HG03521 (cell line): Measurements from ENCODE around the gene POLR2C.

Experiments
- ATAC-seq: cut with Tn5 transposase; IDR thresholded peaks from one replicate; pipeline ENCODE4 v1.9.1; 2021; ENCODE audit warnings: mild to moderate bottlenecking, moderate library complexity; ENCODE audit not compliant: unreplicated experiment

The POLR2C gene

DNA sequence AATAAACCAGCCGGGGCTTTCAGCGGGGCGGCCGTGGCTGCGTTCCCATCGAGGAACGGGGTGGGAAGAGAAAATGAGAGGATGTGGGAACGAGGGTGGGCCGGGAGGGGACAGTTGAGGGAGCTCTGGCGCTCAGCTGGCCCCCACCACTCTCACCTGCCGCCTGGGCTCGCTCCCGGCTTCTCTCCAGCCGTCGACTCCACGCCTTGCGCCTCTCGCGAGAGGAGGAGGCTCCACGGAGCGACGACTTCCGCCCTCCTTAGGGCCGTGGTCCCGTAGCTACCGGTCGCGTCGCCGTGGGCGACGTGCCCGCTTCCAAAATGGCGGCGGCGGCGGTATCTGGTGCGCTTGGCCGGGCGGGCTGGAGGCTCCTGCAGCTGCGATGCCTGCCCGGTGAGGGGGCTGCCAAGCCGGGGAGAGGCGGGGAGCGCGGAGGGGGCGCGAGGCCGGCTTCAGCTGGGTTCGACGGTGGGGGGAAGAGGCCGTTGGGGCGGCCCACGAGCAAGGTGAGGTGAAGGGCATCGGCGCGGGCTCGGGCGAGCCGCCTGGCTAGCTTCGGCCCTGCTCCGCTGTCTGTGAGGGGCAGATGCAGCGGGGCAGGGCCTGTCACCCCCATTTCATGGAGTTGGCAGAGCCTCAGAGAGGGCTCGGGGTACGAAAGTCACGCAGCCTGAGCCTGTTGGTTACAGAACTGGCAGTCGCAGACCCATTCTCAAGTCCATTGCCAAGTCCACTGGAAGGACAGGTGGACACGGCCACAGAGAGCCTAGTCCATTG is 15.1 kb upstream of the POLR2C start, which contains the start of the genes CIAPIN1 and COQ9:
Gene CIAPIN1 (minus strand): TSS at position 200 of the 777 bp plus-strand sequence. CDS start 6,457 bp downstream, outside the sequence.
Gene COQ9 (plus strand): TSS at position 294 of the 777 bp plus-strand sequence. CDS start 27 bp downstream, at position 321.
- peak; percentile 97 for ATAC-seq

DNA sequence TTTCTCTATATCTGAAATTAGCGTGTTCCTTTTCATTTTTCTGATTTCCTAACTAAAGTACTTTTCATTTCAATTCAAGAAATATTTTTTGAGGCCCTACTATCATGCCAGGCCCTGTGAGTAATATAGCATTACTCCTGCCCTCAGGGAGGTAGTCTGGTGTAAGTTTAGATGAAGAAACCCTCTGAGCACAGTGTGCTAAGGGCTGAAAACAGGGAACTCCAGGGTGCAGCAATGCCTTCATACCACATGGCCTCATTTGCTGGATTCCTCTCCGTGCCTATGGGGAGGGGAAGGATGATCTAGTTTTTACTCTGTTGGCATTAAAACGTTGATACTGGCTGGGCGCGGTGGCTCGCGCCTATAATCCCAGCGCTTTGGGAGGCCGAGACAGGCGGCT is 10.5 kb upstream of the POLR2C start:
- no peak for ATAC-seq

DNA sequence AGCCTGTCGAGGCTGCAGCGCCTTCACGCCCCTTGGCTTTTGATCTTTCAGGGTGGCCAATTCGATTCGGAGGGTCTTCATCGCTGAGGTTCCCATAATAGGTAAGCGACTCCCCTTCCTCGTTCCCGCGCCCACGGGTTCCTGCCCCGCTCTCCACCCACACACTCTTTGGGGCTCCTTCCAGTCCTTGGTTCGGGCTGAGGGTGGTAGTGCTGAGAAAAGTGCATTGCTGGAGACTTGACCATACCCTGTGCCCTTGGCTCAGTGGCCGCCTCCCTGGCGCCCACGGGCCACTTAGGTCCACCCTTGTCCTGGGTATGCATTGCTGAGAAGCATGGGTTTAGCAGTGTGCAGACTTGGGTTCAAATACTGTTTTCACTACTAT is 491 bp downstream of the POLR2C start:
- no peak for ATAC-seq

DNA sequence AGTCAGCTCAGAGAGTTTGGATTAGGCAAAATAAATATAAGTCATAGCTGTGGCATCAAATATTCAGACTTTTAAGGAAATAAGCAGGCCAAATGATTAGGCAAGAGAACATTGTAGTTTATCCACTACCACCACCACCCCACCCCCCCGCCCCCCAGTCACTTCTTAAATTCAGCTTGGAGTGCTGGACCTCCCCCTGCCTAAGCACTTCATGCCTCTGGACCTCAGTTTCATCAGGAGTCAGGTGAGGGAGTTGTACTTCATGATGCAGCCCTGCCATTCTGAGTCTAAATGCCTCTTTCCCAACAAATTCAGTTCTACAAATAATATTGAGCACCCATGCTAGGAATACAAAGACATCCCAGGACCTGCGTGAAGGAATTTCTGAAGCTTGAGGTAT is 2.0 kb downstream of the POLR2C start:
- no peak for ATAC-seq

DNA sequence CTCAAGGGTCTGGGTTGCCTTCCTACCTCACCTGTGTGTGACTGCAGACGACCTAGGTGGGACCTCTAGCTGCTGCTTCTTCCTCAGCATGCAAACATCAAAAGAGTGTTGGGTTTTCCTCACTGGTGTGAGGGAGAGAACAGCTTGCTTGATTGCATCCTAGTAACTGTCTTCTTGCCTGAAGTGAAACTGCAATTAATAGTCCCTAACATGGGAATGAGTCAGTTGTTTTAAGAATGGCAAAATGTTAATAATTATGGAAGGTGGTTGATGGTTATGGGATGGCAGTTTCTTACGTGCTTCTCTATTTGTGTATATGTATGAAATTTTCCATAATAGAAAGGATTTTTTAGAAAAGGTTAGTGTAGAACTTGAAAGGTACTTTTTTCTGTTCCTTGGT is 5.9 kb downstream of the POLR2C start:
- ATAC-seq: no peak

DNA sequence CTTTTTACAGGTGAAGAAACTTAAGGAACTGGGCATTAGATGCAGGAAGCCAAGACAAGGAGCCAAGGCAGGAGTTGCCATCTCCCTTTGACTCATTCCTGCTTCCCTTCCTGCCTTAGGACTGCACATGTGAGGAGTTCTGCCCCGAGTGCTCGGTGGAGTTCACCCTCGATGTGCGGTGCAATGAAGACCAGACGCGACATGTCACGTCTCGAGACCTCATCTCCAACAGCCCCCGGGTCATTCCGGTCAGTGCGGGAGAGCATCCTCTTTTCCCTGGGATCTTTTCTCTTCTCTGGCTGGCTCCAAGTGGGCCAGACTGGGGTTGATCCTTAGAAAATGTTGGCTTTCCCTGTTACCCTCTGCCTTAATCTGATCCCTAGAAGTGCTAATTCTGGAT is 6.6 kb downstream of the POLR2C start:
- ATAC-seq: no peak

DNA sequence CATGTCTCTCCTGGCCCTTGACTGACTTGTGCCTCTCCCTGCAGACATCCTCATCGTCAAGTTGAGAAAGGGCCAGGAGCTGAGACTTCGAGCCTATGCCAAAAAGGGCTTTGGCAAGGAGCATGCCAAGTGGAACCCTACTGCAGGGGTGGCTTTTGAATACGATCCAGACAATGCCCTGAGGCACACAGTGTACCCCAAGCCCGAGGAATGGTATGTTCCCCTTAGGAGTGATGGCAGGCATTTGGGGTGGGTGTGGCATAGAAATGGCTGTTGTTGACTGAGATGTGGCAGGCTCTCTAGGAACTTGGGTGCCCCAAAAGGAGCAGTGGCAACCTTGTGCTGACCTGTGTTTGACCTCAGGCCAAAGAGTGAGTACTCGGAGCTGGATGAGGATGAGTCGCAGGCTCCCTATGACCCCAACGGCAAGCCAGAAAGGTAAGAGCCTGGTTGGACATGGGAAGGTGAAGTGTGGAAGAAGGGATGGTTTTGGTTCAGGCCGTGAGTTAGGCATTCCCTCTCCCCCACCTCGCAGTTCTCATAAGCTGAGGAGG is 7.5 kb downstream of the POLR2C start:
- no peak for ATAC-seq

DNA sequence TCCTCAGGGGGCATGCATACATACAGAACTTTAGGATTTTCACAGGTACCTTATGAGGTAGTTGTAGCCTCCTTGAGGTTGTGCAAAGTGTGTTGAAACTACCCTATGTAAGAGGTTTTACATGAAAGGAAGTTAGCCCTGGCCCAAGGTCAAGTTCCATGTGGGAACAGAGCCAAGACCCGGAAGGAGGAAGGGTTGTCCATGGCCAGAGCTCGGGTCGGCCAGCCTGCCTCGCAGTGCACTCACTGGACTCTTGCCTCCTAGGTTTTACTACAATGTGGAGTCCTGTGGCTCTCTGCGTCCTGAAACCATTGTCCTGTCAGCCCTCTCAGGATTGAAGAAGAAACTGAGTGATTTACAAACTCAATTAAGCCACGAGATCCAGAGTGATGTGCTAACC is 8.2 kb downstream of the POLR2C start:
- ATAC-seq: no peak

DNA sequence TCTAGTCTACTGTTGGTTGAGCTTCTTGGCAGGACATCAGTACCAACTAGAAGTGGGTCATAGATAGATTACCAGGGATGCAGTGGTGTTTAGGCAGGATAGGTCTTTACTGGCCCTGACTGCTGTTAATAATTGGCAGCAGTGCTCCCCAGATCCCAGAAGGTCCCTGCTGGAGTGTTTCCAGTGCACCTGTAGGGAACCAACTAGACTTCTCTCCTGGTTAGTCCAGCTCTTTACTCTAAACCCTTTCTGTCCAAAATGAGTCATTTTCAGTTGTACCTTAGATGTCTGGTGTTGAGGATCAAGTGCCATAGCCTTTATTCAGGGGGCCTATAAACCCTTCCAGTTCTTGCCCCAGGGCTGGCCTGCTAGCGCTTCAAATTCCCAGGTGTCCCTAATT is 8.7 kb downstream of the POLR2C start:
- no peak for ATAC-seq

DNA sequence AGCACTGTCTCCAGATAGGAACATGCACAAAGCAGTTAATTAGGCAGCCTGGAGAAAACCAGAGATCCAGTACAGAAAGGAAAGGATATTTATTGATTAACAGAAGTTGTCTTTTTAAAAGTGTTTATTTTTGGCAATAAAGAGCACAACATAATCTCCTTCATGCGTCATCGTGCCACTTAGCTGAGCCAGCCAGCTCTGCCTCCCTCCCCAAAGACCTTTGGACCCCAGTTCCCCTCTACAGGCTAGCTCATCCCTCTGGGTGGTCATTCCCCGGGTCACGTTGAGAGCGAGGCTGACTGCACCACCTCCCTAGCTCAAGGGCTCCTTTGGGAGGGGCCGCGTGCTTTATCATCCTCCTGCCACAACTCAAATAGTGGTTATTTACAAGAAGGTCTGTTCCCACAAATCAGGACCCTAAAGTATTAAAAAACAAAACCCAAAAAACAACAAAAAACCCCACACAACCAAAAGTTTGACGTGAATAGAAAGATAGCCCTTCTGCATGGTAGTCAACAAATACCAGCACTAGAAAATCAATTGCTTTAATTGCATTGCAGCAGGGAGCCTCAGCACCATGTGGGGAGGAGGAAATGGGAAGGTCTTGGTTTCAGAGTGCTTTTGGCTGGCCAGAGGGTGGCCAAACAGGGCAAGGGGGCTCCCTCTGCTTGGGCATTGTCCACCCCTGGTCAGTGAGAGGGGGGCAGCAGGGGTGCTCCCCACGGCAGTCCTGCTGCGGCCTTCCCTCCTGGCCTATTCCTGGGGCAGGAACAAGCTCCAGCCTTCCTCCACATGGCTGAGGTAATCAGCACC is 9.6 kb downstream of the POLR2C start:
- ATAC-seq: no peak

DNA sequence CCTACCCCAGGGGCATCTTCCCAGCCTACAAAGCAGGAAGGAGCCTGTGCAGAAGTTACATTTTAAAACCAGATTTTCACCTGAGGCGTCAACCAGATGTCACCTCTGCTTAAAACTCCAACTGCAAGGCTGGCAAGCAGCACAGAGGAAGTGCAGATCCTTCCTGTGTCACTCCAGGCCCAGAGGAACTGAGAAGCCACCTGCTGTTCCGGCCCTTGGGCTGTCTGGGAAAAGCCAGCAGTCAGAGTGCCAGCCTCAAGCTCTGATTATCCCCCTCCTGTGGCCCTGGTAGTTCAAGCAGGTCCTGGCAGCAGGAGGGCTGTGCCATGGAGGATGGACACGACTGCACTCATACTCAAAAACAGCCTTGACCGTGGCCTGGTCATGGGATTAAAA is 10.2 kb downstream of the POLR2C start:
- ATAC-seq: no peak

DNA sequence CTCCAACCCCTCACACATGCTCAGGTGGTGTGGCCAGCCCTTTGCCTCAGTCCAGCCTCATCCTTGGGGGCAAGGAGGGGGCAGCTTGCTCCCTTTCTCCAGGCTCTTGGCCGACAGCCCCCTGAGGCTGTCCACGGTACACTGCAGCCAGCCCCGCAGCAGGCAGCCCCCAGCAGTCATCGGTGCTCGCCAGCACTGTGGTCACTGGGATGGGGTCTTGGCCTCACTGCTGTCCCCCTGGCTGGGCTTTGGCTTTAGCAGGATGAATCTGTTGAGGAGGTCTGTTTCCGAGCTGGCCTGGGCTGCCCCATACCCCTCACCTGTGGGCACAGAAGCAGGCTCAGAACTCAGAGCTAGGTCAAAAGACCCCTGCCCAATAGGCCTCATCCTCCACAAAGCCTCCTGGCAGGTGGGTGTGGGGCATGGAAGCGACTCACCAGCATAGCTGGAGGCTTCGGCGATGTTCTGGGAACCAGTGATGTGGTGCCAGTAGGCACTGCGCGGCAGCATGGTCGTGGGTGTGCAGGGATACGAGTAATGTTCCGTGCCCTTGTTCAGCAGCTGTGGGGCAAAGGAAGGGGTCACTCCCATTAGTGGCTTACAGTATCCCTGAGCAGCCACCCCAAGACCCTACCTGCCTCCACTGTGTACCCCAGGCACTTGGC is 10.8 kb downstream of the POLR2C start:
- no peak for ATAC-seq

DNA sequence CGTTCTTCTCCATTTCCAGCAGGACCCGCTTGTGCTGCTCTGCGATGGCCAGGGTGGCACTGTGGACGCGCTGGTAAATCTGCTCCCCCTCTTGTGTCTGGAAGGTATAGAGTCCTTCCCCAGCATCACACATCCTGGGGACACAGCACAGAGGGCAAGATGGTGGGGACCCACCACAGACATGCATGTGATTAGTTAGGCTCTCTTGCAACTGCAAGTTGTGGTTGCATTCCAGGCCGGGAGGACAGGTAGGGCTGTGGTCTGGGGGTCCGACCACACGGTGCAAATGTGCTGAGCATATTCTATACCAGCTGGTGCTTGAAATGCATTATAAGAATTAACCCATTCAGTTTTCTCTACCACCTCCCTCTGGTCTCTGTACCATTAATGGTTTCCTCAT is 11.4 kb downstream of the POLR2C start:
- no peak for ATAC-seq

DNA sequence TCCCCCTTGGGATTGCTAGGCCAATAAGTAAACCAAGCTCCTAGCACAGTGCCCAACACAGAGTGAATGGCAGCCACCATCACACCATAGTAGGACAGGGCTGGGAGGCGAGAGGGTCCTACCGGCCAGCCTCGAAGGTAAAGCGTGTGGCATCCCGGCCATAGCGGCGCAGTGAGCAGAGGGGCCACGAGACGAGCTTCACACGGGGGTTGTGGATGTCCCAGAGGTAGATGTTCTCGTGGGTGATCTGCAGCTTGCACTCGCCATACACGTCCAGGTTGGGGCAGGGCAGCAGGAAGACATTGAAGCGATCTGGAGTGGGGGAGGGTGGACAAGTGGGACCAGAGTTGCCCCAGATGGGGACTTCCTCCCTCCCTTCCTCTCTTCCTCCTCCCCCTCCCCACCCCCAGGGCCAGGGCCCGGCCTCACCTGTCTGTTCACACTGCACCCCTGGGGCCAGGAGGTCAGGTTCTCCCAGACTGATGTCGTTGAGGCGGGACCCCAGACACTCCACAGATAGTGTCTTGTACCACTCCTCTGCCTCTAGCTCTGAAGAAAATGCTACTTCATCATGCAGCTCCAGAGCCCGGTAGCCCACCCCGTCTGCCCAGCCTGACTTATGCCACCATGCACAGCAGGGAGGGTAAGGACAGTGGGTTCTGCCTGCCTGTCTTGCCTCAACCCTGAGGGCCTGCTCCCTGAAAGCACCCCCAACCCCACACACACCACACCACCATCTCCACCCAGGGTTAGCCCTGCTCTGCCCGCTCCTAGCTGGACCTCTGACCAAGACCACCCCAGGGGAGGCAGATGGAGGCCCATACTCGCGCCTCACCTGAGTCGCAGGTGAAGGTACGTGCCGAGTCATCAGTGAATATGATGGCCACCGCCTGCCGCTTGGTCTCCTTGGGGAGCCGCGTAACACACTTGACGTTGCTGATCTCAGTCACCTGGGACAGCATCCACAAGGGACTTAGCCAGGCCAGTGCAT is 12.5 kb downstream of the POLR2C start:
- ATAC-seq: no peak

DNA sequence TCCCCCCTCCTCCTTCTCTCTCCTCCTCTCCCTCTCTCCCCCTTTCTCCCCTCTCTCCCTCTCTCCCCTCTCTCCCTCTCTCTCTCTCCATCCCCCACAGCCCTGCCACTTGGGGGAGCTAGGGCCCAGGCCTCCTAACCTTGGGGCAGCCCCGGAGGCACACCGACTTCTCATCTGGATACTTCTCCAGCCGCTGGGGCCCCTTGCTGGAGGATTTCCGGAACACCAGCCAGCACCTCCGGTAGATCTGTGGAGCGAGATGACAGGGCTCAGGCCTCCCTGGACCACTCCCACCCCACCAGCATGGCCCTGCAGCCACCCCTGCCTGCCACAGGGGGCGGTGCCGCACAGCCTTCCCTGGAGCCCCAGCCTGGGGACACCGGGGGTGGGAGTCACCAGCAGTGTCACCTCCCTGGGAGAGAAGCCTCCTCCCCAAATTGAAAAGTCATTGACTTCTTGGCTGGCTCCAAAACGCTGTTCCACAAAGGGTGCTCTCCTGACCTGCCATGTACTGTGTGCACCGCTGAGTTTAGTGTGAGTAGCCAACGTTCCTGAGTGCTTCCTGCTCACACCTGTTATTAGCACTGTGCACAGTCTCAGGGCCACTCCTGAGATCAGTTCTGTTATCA is 13.3 kb downstream of the POLR2C start:
- peak; percentile 93 for ATAC-seq

DNA sequence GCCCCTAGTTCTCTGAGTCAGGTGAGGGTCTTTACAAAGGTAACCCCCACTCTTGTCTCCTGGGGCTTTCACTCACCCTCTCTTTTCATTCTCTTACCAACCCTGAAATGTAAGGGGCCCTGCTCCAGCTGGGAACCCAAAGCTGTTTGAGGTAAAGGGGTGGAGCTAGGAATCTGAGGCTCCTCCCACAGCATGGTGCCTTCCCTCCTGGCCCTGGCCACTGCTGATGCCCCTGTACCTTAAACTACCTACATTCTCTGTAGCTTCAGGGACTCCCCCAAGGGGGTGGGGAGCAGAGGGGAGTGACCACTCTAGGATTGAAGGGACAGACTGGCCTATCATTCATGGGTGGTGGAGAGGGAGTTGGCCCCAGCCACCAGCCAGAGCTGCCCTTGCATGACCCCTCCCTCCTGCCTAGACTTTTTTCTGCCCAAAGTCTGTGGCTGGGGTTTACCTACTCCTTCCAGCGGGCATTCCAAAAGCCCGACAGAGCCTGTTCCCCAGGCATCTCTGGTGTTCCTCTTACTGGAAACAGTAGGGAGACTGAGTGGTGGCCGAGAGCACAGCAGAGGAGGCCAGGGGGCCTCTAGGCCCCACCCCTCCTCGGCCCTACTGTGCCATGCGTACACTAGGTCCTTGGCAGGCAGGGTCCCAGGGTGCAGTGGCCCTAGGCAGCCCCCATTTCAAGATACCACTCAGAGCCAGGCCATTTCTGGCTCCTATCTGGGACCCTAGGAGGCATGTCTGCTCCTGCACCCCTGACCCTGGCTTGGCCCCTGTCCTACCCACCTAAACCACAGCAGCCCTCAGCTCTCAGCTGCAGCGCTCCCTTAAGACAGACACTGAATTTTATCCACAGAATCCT is 14.3 kb downstream of the POLR2C start:
- no peak for ATAC-seq

DNA sequence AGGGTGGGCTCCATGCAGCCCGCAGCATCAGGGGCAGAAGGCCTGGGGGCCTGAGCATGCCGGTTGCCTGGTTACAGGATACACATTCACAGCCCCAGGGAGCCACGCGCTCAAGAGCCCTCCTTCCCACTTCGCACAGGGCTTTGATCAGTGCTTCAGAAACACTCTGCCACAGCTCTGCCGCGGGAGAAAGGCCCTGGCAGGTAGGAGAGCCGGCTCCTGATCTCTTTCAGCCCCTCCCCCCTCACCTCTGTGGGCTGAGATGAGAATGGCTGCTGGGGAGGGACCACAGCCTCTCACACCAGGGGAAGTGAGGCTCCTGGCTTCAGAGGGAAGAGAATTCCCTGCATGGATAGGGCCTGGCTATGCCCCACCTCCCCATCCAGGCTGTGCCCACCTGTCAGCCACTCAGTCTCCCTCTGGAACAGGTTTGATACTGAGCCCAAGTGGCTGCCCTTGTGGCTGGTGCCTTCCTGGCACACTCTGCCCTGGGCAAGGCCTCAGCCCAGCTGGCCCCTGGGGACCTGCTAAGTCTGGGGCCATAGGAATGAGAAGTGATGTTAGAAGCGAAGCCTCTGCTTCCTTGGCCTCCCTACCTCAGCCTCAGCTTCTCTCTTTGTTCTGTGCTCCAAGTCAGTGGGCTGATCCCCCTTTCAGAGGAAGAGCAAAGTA is 15.2 kb downstream of the POLR2C start:
- ATAC-seq: no peak
